ENCODE results near the gene EXD1.
"Not testable (repeated sequence)": the region's sequence is repeated elsewhere in the genome, so short reads cannot be mapped to it uniquely, and the experiment has no call there.

Gene EXD1

DNA sequence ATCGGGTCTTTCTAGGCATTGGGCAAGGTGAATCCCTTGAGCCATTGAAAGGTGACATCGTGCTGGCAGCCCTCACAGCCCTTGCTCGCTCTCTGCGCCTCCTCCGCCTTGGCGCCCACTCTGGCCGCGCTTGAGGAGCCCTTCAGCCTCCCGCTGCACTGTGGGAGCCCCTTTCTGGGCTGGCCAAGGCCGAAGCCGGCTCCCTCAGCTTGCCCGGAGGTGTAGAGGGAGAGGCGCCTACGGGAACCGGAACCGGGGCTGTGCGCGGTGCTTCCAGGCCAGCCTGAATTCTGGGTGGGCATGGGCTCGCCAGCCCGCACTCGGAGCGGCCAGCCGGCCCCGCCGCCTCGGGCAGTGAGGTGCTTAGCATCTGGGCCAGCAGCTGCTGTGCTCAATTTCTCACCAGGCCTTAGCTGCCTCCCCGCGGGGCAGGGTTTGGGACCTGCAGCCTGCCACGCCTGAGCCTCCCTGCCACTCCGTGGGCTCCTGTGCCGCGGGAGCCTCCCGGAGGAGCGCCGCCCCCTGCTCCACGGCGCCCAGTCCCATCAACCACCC is 79.0 kb downstream of the EXD1 start:
- Histone ChIP-seq H4K20me1 (ENCODE audit: insufficient read depth, low read length) (no peaks in the 10 kb centered on the region), H3K4me1 (ENCODE audit: insufficient read depth, low read length) (no peaks in the 10 kb centered on the region), H3K27me3 (ENCODE audit: insufficient read depth, low read length, poor library complexity) (no peaks in the 10 kb centered on the region), H3K36me3 (ENCODE audit: insufficient read depth, low read length) (no peaks in the 10 kb centered on the region), H3K9ac (ENCODE audit: low read depth, low read length) (no peak overlapping the region), H3K79me2 (ENCODE audit: insufficient read depth, low read length) (no peaks in the 10 kb centered on the region), H2AFZ (ENCODE audit: low read depth, low read length) (no peak overlapping the region), H3K4me3 (ENCODE audit: low read depth in 1 of 2, low read length in 2 of 2) (no peak overlapping the region), H3K27ac (ENCODE audit: low read length) (no peak overlapping the region), H3K9me3 (ENCODE audit: insufficient read depth, low read length, severe bottlenecking) (no peaks in the 10 kb centered on the region), H3K4me2 (ENCODE audit: insufficient read depth, low read length) (no peak overlapping the region)
- TF ChIP-seq EZH2 (IDR thresholded peaks at IDR 0.05; ENCODE audit: borderline replicate concordance, low read depth, low read length, severe bottlenecking), result no peak
- TF ChIP-seq, protein P1, sequence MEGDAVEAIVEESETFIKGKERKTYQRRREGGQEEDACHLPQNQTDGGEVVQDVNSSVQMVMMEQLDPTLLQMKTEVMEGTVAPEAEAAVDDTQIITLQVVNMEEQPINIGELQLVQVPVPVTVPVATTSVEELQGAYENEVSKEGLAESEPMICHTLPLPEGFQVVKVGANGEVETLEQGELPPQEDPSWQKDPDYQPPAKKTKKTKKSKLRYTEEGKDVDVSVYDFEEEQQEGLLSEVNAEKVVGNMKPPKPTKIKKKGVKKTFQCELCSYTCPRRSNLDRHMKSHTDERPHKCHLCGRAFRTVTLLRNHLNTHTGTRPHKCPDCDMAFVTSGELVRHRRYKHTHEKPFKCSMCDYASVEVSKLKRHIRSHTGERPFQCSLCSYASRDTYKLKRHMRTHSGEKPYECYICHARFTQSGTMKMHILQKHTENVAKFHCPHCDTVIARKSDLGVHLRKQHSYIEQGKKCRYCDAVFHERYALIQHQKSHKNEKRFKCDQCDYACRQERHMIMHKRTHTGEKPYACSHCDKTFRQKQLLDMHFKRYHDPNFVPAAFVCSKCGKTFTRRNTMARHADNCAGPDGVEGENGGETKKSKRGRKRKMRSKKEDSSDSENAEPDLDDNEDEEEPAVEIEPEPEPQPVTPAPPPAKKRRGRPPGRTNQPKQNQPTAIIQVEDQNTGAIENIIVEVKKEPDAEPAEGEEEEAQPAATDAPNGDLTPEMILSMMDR (IDR thresholded peaks at IDR 0.05; ENCODE audit: borderline replicate concordance, extremely low read depth, low read length, poor library complexity, severe bottlenecking), result no peak
- DNase-seq, result no peak
- no peak for ATAC-seq (ENCODE audit: insufficient read depth, low read depth)

DNA sequence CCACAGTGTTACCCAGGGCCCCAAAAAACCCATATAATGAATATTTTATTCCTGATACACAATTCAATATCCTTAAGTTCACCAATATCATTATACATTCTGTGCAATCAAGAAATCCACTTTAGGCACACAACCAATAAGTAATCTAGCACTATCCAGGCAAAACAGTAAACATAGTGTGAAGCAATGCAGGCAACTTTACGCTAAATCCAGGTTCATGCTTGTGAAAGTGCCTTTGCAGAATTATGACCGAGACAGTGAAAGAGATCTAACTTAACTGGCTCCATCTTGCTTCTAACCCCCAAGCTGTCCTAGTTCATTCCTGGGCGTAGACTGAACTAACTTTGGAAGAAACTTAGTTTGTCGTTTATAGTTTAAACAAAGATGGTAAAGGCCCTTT is 80.3 kb downstream of the EXD1 start:
- TF ChIP-seq, protein P1 (IDR thresholded peaks at IDR 0.05; ENCODE audit: borderline replicate concordance, extremely low read depth, low read length, poor library complexity, severe bottlenecking), result no peak
- no peak for TF ChIP-seq EZH2 (IDR thresholded peaks at IDR 0.05; ENCODE audit: borderline replicate concordance, low read depth, low read length, severe bottlenecking)
- Histone ChIP-seq H4K20me1 (ENCODE audit: insufficient read depth, low read length) (no peaks in the 10 kb centered on the region), H3K27ac (ENCODE audit: low read length) (no peak overlapping the region), H3K36me3 (ENCODE audit: insufficient read depth, low read length) (no peaks in the 10 kb centered on the region), H3K9me3 (ENCODE audit: insufficient read depth, low read length, severe bottlenecking) (no peaks in the 10 kb centered on the region), H3K79me2 (ENCODE audit: insufficient read depth, low read length) (no peaks in the 10 kb centered on the region), H3K4me1 (ENCODE audit: insufficient read depth, low read length) (no peaks in the 10 kb centered on the region), H3K27me3 (ENCODE audit: insufficient read depth, low read length, poor library complexity) (no peaks in the 10 kb centered on the region), H3K9ac (ENCODE audit: low read depth, low read length) (no peak overlapping the region), H3K4me2 (ENCODE audit: insufficient read depth, low read length) (no peak overlapping the region), H3K4me3 (ENCODE audit: low read depth in 1 of 2, low read length in 2 of 2) (no peak overlapping the region), H2AFZ (ENCODE audit: low read depth, low read length) (no peak overlapping the region)
- ATAC-seq (ENCODE audit: insufficient read depth, low read depth) (no peak), DNase-seq (no peak)

DNA sequence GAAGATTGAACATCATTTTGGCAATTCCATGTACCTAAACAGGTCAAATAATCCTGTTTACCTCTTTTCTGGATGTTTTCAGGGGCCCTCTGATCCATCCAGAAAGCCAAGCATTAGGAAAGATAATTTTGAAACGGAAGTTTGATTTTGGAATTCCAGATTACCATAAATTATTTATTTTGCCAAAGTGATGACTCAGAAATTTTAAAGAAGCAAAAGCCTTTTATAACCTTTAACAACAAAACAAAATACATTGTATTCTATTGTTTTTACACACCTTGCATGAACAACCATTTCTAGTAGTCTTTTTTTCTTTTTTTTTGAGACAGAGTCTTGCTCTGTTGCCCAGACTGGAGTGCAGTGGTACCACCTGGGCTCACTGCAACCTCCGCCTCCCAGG is 82.5 kb downstream of the EXD1 start:
- Histone ChIP-seq H3K9ac (ENCODE audit: low read depth, low read length) (no peak overlapping the region), H2AFZ (ENCODE audit: low read depth, low read length) (no peak overlapping the region), H3K27ac (ENCODE audit: low read length) (no peak overlapping the region), H3K79me2 (ENCODE audit: insufficient read depth, low read length) (no peaks in the 10 kb centered on the region), H3K4me1 (ENCODE audit: insufficient read depth, low read length) (no peaks in the 10 kb centered on the region), H3K9me3 (ENCODE audit: insufficient read depth, low read length, severe bottlenecking) (no peaks in the 10 kb centered on the region), H3K27me3 (ENCODE audit: insufficient read depth, low read length, poor library complexity) (no peaks in the 10 kb centered on the region), H3K36me3 (ENCODE audit: insufficient read depth, low read length) (no peaks in the 10 kb centered on the region), H4K20me1 (ENCODE audit: insufficient read depth, low read length) (no peaks in the 10 kb centered on the region), H3K4me2 (ENCODE audit: insufficient read depth, low read length) (no peak overlapping the region), H3K4me3 (ENCODE audit: low read depth in 1 of 2, low read length in 2 of 2) (no peak overlapping the region)
- no peak for TF ChIP-seq EZH2 (IDR thresholded peaks at IDR 0.05; ENCODE audit: borderline replicate concordance, low read depth, low read length, severe bottlenecking)
- TF ChIP-seq, protein P1 (IDR thresholded peaks at IDR 0.05; ENCODE audit: borderline replicate concordance, extremely low read depth, low read length, poor library complexity, severe bottlenecking), result no peak
- DNase-seq, result no peak
- no peak for ATAC-seq (ENCODE audit: insufficient read depth, low read depth)

DNA sequence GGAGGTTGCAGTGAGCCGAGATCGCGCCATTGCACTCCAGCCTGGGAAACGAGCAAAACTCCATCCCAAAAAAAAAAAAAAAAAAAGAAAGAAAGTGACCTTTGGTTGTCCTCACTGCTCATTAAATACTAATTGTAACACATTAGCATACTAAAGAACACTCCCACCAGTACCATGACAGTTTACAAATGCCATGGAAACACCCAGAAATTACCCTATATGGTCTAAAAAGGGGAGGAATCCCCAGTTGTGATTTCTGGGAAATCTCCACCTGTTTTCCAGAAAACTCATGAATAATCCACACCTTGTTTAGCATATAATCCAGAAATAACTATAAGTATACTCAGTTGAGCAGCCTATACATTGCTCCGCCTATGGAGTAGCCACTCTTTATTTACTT is 90.9 kb downstream of the EXD1 start:
- Histone ChIP-seq H3K4me2 (ENCODE audit: insufficient read depth, low read length) (no peak overlapping the region), H4K20me1 (ENCODE audit: insufficient read depth, low read length) (no peaks in the 10 kb centered on the region), H3K4me3 (ENCODE audit: low read depth in 1 of 2, low read length in 2 of 2) (no peak overlapping the region), H3K4me1 (ENCODE audit: insufficient read depth, low read length) (no peaks in the 10 kb centered on the region), H3K27me3 (ENCODE audit: insufficient read depth, low read length, poor library complexity) (no peaks in the 10 kb centered on the region), H3K27ac (ENCODE audit: low read length) (no peak overlapping the region), H2AFZ (ENCODE audit: low read depth, low read length) (no peak overlapping the region), H3K79me2 (ENCODE audit: insufficient read depth, low read length) (no peaks in the 10 kb centered on the region), H3K9me3 (ENCODE audit: insufficient read depth, low read length, severe bottlenecking) (no peaks in the 10 kb centered on the region), H3K9ac (ENCODE audit: low read depth, low read length) (no peak overlapping the region), H3K36me3 (ENCODE audit: insufficient read depth, low read length) (no peaks in the 10 kb centered on the region)
- ATAC-seq (ENCODE audit: insufficient read depth, low read depth) (no peak), DNase-seq (no peak)
- TF ChIP-seq, protein P1 (IDR thresholded peaks at IDR 0.05; ENCODE audit: borderline replicate concordance, extremely low read depth, low read length, poor library complexity, severe bottlenecking), result no peak
- no peak for TF ChIP-seq EZH2 (IDR thresholded peaks at IDR 0.05; ENCODE audit: borderline replicate concordance, low read depth, low read length, severe bottlenecking)

DNA sequence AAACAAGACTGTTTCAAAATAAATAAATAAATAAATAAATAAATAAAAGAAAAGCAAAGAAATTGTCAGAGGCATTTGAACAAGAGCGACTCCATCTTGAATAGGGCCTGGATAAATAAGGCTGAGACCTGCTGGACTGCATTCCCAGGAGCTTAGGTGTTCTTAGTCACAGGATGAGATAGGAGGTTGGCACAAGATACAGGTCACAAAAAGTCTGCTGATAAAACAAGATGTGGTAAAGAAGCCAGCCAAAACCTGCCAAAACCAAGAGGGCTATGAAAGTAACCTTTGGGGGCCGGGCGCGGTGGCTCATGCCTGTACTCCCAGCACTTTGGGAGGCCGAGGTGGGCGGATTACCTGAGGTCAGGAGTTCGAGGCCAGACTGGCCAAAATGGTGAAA is 91.4 kb downstream of the EXD1 start:
- not testable (repeated sequence) for H3K27ac ChIP-seq (ENCODE audit: low read length); H2AFZ ChIP-seq (ENCODE audit: low read depth, low read length); H3K79me2 ChIP-seq (ENCODE audit: insufficient read depth, low read length); H4K20me1 ChIP-seq (ENCODE audit: insufficient read depth, low read length); H3K4me1 ChIP-seq (ENCODE audit: insufficient read depth, low read length); H3K9ac ChIP-seq (ENCODE audit: low read depth, low read length); H3K4me2 ChIP-seq (ENCODE audit: insufficient read depth, low read length); ATAC-seq (ENCODE audit: insufficient read depth, low read depth); H3K27me3 ChIP-seq (ENCODE audit: insufficient read depth, low read length, poor library complexity); H3K36me3 ChIP-seq (ENCODE audit: insufficient read depth, low read length); DNase-seq; H3K9me3 ChIP-seq (ENCODE audit: insufficient read depth, low read length, severe bottlenecking); H3K4me3 ChIP-seq (ENCODE audit: low read depth in 1 of 2, low read length in 2 of 2)

Data from DND-41 (cell line).